Nasal cavity respiratory epithelium epithelial cell of viscerocranial mucosa (primary cell): ENCODE results near the gene GALNT16. TPM values are rescaled to one million over a fixed set of nuclear protein-coding genes. Genes with fewer than 3 reads are reported as not detected.

ENCODE experiments used
- total RNA-seq: library from RNA; depleted of rRNA; stranded (reverse); fragments of >200 nt; gene quantifications from 2 replicates; pipeline ENCODE4 v1.2.3, GENCODE V29; 2014

The GALNT16 gene
- total RNA-seq, result not detected in 2 replicates

DNA sequence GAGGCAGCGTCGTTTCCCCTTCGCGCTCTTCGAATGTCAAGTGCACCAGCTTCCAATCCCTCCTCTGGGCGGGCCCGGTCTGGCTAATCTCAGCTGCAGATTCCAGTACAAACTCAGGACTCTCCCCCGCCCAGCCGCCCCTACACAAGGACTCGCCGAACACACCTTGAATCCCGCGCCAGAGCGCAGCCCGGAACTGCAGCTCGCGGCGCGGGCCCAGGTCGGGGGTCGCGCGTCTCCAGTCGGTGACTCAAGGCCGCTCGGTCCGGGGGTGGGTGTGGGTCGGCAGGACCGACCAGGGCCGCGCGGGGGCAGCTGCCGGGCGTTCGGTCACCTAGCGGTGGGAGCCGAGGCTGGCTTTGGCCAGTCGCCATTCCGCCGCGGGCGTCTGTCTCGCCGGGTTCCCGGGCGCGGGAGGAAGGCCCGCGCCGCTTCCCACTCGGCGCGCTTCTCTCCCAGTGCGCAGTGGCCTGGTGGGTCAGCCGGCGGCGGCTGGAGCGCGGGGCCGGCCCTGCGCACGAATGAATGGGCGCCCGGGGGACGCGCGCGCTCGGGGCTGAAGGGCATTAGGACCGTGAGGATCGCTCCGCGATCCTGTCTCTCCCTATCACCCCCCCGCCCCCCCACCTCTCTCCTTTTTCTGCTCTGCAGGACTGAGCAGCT is at the start of gene GALNT16:
TSS of gene GALNT16 (plus strand) at position 632 of the 663 bp plus-strand sequence. CDS start 133 bp downstream, outside the sequence.

GRCh38 chr14:69398053-69398817 is 138.3 kb downstream of the GALNT16 start, which contains the start of the genes ERH and SLC39A9:
TSS of gene ERH (minus strand) at chr14:69398299. CDS start at chr14:69398233, 66 bp downstream.
TSS of gene SLC39A9 (plus strand) at chr14:69398692. CDS start at chr14:69399370, 678 bp downstream.

Other genes with a start within 250 kb of the GALNT16 start
- 14.4 and 22.4 TPM in 2 replicates for gene DCAF5, start 107.0 kb upstream of the GALNT16 start, total RNA-seq
- 24.9 and 26.7 TPM in 2 replicates for gene EXD2, start 68.7 kb upstream of the GALNT16 start, total RNA-seq
- gene ERH, start 138.1 kb downstream of the GALNT16 start, total RNA-seq, result 89.8 and 119 TPM in 2 replicates
- 124 and 140 TPM in 2 replicates for gene SLC39A9, start 138.5 kb downstream of the GALNT16 start, total RNA-seq
- 0.07 TPM in 1 of 2 replicates, not detected in the other for gene PLEKHD1, start 224.6 kb downstream of the GALNT16 start, total RNA-seq